OCI-LY1 (cell line): ENCODE measurements around the gene FOXE1.

Source experiments
- H2AFZ ChIP-seq: fragments of 200-600 bp; sonication (generic), shearing (Covaris generic); 2 replicates; pipeline ENCODE4 v1.6.0; 2014; ENCODE audit warnings: antibody characterized with exemption, mild to moderate bottlenecking, low read length
- H3F3A ChIP-seq: fragments of 200-600 bp; sonication (generic), shearing (Covaris generic); 2 replicates; pipeline ENCODE4 v1.6.0; 2014; ENCODE audit warnings: mild to moderate bottlenecking, antibody characterized with exemption, low read length, moderate library complexity; ENCODE audit not compliant: insufficient read depth
- H3K27ac ChIP-seq: fragments of 200-600 bp; sonication (generic); 2 replicates; pipeline ENCODE4 v1.5.1; 2014; ENCODE audit warnings: low read length, mixed run types, mild to moderate bottlenecking, low read depth; ENCODE audit not compliant: poor library complexity, severe bottlenecking
- H3K27me3 ChIP-seq: fragments of 200-600 bp; sonication (generic); 2 replicates; pipeline ENCODE4 v1.6.0; 2014; ENCODE audit warnings: antibody characterized with exemption, mild to moderate bottlenecking, low read length, moderate library complexity; ENCODE audit not compliant: insufficient read depth
- H3K36me3 ChIP-seq: fragments of 200-600 bp; sonication (generic); 2 replicates; pipeline ENCODE4 v1.6.1; 2014; ENCODE audit warnings: mild to moderate bottlenecking, antibody characterized with exemption, low read length, moderate library complexity, mixed read lengths; ENCODE audit not compliant: insufficient read depth
- H3K4me1 ChIP-seq: fragments of 200-600 bp; sonication (generic); 2 replicates; pipeline ENCODE4 v1.5.1; 2014; ENCODE audit warnings: mild to moderate bottlenecking, low read length, moderate library complexity; ENCODE audit not compliant: insufficient read depth, severe bottlenecking
- H3K4me2 ChIP-seq: fragments of 200-600 bp; sonication (generic), shearing (Covaris generic); 2 replicates; pipeline ENCODE4 v1.6.1; 2014; ENCODE audit warnings: low read length
- H3K4me3 ChIP-seq: fragments of 200-600 bp; sonication (generic); 2 replicates; pipeline ENCODE4 v1.5.1; 2014; ENCODE audit warnings: low read length, low read depth, mild to moderate bottlenecking, mixed read lengths; ENCODE audit not compliant: poor library complexity, severe bottlenecking
- H3K79me2 ChIP-seq: fragments of 200-600 bp; shearing (Covaris generic); 2 replicates; pipeline ENCODE4 v1.6.1; 2016; ENCODE audit warnings: mixed run types, low read length, mixed read lengths; ENCODE audit not compliant: insufficient read depth
- H3K9ac ChIP-seq: fragments of 200-600 bp; sonication (generic), shearing (Covaris generic); 2 replicates; pipeline ENCODE4 v1.6.1; 2014; ENCODE audit warnings: mild to moderate bottlenecking, low read length, mixed read lengths
- H3K9me2 ChIP-seq: fragments of 200-600 bp; sonication (generic), shearing (Covaris generic); 2 replicates; pipeline ENCODE4 v1.6.1; 2014; ENCODE audit warnings: low read depth, mild to moderate bottlenecking, low read length, mixed read lengths
- H3K9me3 ChIP-seq: fragments of 200-600 bp; shearing (Covaris generic); 2 replicates; pipeline ENCODE4 v1.6.1; 2014; ENCODE audit warnings: low read length, mixed read lengths
- H4K20me1 ChIP-seq: fragments of 200-600 bp; sonication (generic), shearing (Covaris generic); 2 replicates; pipeline ENCODE4 v1.6.0; 2016; ENCODE audit warnings: mild to moderate bottlenecking, low read length; ENCODE audit not compliant: insufficient read depth
- CTCF ChIP-seq: fragments of 200-600 bp; sonication (generic), shearing (Covaris generic); IDR thresholded peaks from 2 replicates; pipeline ENCODE4 v1.5.1; 2017; ENCODE audit warnings: mild to moderate bottlenecking, antibody characterized with exemption, low read length, moderate library complexity, mixed read lengths
- EZH2 ChIP-seq: fragments of 200-600 bp; sonication (generic), shearing (Covaris generic); IDR thresholded peaks from 2 replicates; pipeline ENCODE4 v1.8.0; 2017; ENCODE audit warnings: borderline replicate concordance, mixed run types, mild to moderate bottlenecking, antibody characterized with exemption, low read length, moderate library complexity, mixed read lengths

The FOXE1 gene

GRCh38 chr9:97900103-97900737, 47.2 kb downstream of the FOXE1 start:
- Histone ChIP-seq H3K27me3 (no peaks in the 10 kb centered on the region), H3K9me2 (no peaks in the 10 kb centered on the region), H3K27ac (no peak overlapping the region), H4K20me1 (no peaks in the 10 kb centered on the region), H3K36me3 (peaks cover 9% of the 10 kb centered on the region; the same call in 1 of the 2 replicates), H3K79me2 (no peaks in the 10 kb centered on the region), H3K4me3 (no peak overlapping the region), H3K4me2 (no peak overlapping the region), H3K9ac (no peak overlapping the region), H2AFZ (no peak overlapping the region), H3F3A (no peaks in the 10 kb centered on the region), H3K9me3 (no peaks in the 10 kb centered on the region), H3K4me1 (no peaks in the 10 kb centered on the region)
- TF ChIP-seq CTCF (no peak), EZH2 (no peak)

GRCh38 chr9:97900738-97901565, 47.9 kb downstream of the FOXE1 start:
- TF ChIP-seq CTCF (peak; percentile 90), EZH2 (no peak)
- H3K4me2 ChIP-seq: no peak overlapping the region
- no peaks in the 10 kb centered on the region for H4K20me1 ChIP-seq

GRCh38 chr9:97903177-97903576, 50.2 kb downstream of the FOXE1 start:
- no peak overlapping the region for H2AFZ ChIP-seq
- no peak overlapping the region for H3K27ac ChIP-seq
- H3K9ac ChIP-seq: no peak overlapping the region
- no peaks in the 10 kb centered on the region for H3K79me2 ChIP-seq
- H3K4me1 ChIP-seq: peaks cover 13% of the 10 kb centered on the region
- no peak overlapping the region for H3K4me2 ChIP-seq
- H3K9me3 ChIP-seq: no peaks in the 10 kb centered on the region
- no peaks in the 10 kb centered on the region for H3K27me3 ChIP-seq
- H4K20me1 ChIP-seq: no peaks in the 10 kb centered on the region
- H3K9me2 ChIP-seq: no peaks in the 10 kb centered on the region
- TF ChIP-seq CTCF (no peak), EZH2 (no peak)
- no peak overlapping the region for H3K4me3 ChIP-seq
- no peaks in the 10 kb centered on the region for H3F3A ChIP-seq
- H3K36me3 ChIP-seq: peaks cover 17% of the 10 kb centered on the region; the same call in 1 of the 2 replicates

More at GRCh38 chr9:97900738-97901565, 47.9 kb downstream of the FOXE1 start:
- no peaks in the 10 kb centered on the region for H3F3A ChIP-seq
- H3K4me3 ChIP-seq: no peak overlapping the region
- no peaks in the 10 kb centered on the region for H3K9me2 ChIP-seq
- H3K4me1 ChIP-seq: no peaks in the 10 kb centered on the region
- no peak overlapping the region for H3K9ac ChIP-seq
- H3K27ac ChIP-seq: no peak overlapping the region
- no peaks in the 10 kb centered on the region for H3K79me2 ChIP-seq
- H2AFZ ChIP-seq: no peak overlapping the region
- no peaks in the 10 kb centered on the region for H3K9me3 ChIP-seq
- no peaks in the 10 kb centered on the region for H3K27me3 ChIP-seq
- peaks cover 10% of the 10 kb centered on the region; the same call in 1 of the 2 replicates for H3K36me3 ChIP-seq
